BJ (cell line): ENCODE results near the gene SLC6A5. TPM values are rescaled to one million over a fixed set of nuclear protein-coding genes. Genes with fewer than 3 reads are reported as not detected.

ENCODE experiments used
- CTCF ChIA-PET: fragments of 350-600 bp; formaldehyde crosslinking; extraction: SDS; loops from one replicate; lab custom pipeline; 2021; ENCODE audit warnings: antibody characterized with exemption, inconsistent platforms; lab: Yijun Ruan, JAX
- POLR2A ChIA-PET: fragments of 300-600 bp; sonication (Branson Sonifier 250); formaldehyde crosslinking; extraction: SDS; loops from one replicate; lab custom pipeline; 2021; ENCODE audit warnings: antibody characterized with exemption; lab: Charles Lee
- DNase-seq: peaks from one replicate; pipeline ENCODE4 v3.0.0-alpha.2; 2011; ENCODE audit warnings: low read depth
- H3K27me3 ChIP-seq: 2 replicates; pipeline ENCODE4 v1.6.0; 2011; ENCODE audit warnings: low read length; ENCODE audit not compliant: control insufficient read depth, insufficient read depth
- H3K36me3 ChIP-seq: 2 replicates; pipeline ENCODE4 v1.5.1; 2011; ENCODE audit warnings: low read length; ENCODE audit not compliant: control insufficient read depth, insufficient read depth
- H3K4me3 ChIP-seq: 2 replicates; pipeline ENCODE4 v1.5.1; 2011; ENCODE audit warnings: low read depth, mild to moderate bottlenecking, control low read depth, low read length
- CTCF ChIP-seq: IDR thresholded peaks from 2 replicates; pipeline ENCODE4 v1.5.1; 2011; ENCODE audit warnings: low read depth, mild to moderate bottlenecking, control low read depth, inconsistent platforms, low read length, moderate library complexity; ENCODE audit not compliant: insufficient read depth
- polyA plus RNA-seq: library from polyadenylated mRNA; depleted of rRNA; stranded (reverse); fragments of >200 nt; gene quantifications from 2 replicates; pipeline ENCODE4 v1.2.3, GENCODE V29; 2011

Gene SLC6A5
- polyA plus RNA-seq, 1 experiment, result not detected

- POLR2A ChIA-PET, result no interaction called here
- CTCF ChIA-PET, result no interaction called here
Measured at GRCh38 chr11:20640401-20640800, 41.0 kb downstream of the SLC6A5 start.

DNA sequence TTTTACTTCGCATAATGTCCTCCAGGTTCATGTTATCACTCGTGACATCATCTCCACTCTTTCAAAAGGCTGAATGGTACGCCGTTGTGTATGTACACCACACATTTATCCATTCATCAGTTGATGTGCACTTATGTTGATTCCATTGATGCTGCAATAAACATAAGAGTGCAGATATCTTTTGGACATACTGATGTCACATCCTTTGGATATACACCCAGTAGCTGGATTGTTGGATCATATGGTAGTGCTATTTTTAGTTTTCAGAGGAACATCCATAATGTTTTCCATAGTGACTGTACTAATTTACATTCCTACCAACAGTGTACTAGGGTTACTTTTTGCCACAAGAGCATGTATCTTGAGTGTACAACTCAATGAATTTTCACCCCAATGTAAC lies 45.0 kb downstream of the SLC6A5 start:
- ChIA-PET POLR2A (no interaction called here), CTCF (interaction anchor here (1.2 to 1.3 kb wide), 2 partner anchors 15 to 28 kb away, joined by 3 to 5 read pairs; no protein-coding TSS in a partner anchor)
- Histone ChIP-seq H3K36me3 (no peaks in the 10 kb centered on the region), H3K27me3 (no peaks in the 10 kb centered on the region), H3K4me3 (no peak overlapping the region)
- no peak for TF ChIP-seq CTCF
- DNase-seq, result no peak

More at GRCh38 chr11:20640401-20640800, 41.0 kb downstream of the SLC6A5 start:
- no peak for TF ChIP-seq CTCF
- Histone ChIP-seq H3K4me3 (no peak overlapping the region), H3K36me3 (no peaks in the 10 kb centered on the region), H3K27me3 (no peaks in the 10 kb centered on the region)
- no peak for DNase-seq

DNA sequence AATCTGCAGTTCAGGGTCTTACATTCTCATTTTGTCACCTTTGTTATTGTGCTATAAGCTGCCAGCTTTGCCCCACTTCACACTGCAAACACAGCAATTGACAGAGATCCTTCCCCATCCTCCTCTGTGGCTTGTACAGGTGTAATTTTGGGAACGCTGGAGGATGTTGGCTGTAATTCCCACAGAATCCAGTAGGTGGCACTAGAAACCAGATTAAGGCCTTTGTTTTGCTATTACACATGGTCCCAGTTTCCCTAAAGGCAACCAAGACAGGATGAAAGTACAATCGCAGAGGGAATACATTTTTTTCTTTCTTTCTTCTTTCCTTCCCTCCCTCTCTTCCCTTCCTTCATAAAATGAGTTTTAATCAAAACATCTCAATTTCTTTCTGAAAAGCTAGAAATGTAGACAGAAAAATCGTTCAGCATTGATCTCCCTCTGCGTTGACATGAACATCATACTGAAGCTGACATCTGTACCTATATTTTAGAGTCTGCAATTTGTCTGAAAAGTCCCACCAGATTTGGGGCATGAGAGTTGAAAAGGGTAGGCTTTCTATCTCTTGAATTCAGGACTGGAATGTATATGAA lies 48.7 kb downstream of the SLC6A5 start:
- H3K27me3 ChIP-seq, result no peaks in the 10 kb centered on the region
- peak; percentile 87 for TF ChIP-seq CTCF
- H3K36me3 ChIP-seq, result no peaks in the 10 kb centered on the region
- H3K4me3 ChIP-seq, result no peak overlapping the region
- peak; percentile 0 for DNase-seq
- CTCF ChIA-PET, result interaction anchor here (0.6 to 2.3 kb wide), 17 partner anchors 8 to 1659 kb away, joined by 3 to 19 read pairs (median 4); no protein-coding TSS in a partner anchor
- POLR2A ChIA-PET, result no interaction called here

GRCh38 chr11:20652150-20652806 lies 52.9 kb downstream of the SLC6A5 start:
- DNase-seq, result no peak
- POLR2A ChIA-PET, result no interaction called here
- no peaks in the 10 kb centered on the region for H3K36me3 ChIP-seq
- peaks cover 1% of the 10 kb centered on the region; the same call in 1 of the 2 replicates for H3K27me3 ChIP-seq
- TF ChIP-seq CTCF, result no peak
- H3K4me3 ChIP-seq, result no peak overlapping the region
- CTCF ChIA-PET, result interaction anchor here (0.6 to 1.2 kb wide), 2 partner anchors 21 to 1650 kb away, joined by 3 to 6 read pairs; no protein-coding TSS in a partner anchor

DNA sequence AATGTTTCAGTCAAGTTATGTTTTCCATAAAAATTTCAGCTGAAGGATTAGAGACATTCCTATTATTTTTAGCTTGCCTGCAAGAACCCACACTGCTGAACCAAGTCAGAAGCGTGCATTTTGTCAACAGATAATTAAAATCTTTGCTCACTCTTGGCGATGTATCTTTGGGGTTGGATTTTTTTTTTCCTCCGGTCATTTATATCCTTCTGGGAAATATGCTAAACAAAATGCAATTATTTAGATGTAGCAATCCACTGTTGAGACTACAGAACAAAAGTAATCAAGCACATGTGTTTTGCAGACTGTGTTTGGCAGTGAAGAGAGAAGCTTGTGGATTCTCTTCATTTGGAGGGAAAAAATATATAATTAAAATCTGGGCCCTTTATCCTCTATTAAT lies 54.6 kb downstream of the SLC6A5 start:
- no peak for TF ChIP-seq CTCF
- CTCF ChIA-PET, result no interaction called here
- H3K4me3 ChIP-seq, result no peak overlapping the region
- H3K27me3 ChIP-seq, result peaks cover 1% of the 10 kb centered on the region; the same call in 1 of the 2 replicates
- DNase-seq, result no peak
- H3K36me3 ChIP-seq, result no peaks in the 10 kb centered on the region
- POLR2A ChIA-PET, result no interaction called here
